ENCODE measurements around the gene ZNF185.
"Not testable (repeated sequence)": the region's sequence is repeated elsewhere in the genome, so short reads cannot be mapped to it uniquely, and the experiment has no call there.

The ZNF185 gene

DNA sequence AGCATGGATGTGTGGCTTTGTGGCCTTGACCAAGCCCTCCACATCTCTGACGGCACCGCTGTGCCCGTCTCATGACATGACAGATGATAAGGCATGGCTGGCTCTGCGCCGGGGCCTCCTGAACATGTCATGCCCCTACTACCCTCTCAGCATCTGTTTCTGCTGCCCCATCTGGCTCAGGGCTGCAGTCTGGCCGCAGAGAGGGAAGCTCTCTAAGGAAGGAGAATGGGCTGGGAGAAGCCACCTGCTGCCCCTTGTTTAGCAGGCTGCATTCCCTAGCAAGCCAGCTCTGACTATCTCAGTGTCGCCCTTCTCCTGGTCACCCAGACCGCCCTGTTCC is 7.2 kb downstream of the ZNF185 start:
- no peak for DNase-seq (ENCODE audit: low spot score)
- in situ Hi-C loops (cut with MboI; ENCODE audit: low sequenced_read_pairs, unreplicated experiment), result no loop called here
- TF ChIP-seq, protein P1, sequence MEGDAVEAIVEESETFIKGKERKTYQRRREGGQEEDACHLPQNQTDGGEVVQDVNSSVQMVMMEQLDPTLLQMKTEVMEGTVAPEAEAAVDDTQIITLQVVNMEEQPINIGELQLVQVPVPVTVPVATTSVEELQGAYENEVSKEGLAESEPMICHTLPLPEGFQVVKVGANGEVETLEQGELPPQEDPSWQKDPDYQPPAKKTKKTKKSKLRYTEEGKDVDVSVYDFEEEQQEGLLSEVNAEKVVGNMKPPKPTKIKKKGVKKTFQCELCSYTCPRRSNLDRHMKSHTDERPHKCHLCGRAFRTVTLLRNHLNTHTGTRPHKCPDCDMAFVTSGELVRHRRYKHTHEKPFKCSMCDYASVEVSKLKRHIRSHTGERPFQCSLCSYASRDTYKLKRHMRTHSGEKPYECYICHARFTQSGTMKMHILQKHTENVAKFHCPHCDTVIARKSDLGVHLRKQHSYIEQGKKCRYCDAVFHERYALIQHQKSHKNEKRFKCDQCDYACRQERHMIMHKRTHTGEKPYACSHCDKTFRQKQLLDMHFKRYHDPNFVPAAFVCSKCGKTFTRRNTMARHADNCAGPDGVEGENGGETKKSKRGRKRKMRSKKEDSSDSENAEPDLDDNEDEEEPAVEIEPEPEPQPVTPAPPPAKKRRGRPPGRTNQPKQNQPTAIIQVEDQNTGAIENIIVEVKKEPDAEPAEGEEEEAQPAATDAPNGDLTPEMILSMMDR (IDR thresholded peaks at IDR 0.05; ENCODE audit: borderline replicate concordance, control extremely low read depth, extremely low read depth, insufficient read depth, missing control alignments), result no peak

DNA sequence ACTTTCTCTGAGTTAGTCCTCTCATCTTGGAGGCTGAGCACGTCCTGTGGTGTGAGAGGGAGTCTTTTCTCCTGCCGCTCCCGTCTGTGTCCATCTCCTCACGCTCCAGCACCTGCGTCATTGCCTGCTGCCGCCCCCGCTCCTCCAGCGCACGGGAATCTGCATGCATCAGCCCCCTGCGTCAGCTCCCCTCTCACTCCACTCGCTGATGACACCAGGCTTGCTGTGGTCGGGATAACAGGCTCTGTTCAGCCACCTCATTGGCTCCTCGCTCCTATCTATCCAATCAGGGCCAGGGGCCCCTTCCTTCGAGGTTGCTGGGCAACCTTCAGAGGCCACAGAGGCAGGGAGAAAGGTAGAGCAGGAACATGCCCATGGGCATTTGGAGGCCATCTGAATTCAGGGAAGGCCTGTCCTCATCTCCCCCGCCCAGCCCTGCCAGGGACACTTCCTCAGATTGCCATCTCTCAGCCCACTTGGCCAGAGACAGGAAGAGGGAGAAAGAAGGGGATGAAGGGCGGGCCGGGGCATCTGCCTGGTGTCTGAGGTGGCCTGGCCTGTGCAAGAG is 9.3 kb downstream of the ZNF185 start:
- in situ Hi-C loops (cut with MboI; ENCODE audit: low sequenced_read_pairs, unreplicated experiment), result no loop called here
- TF ChIP-seq, protein P1 (IDR thresholded peaks at IDR 0.05; ENCODE audit: borderline replicate concordance, control extremely low read depth, extremely low read depth, insufficient read depth, missing control alignments), result no peak
- no peak for DNase-seq (ENCODE audit: low spot score)

DNA sequence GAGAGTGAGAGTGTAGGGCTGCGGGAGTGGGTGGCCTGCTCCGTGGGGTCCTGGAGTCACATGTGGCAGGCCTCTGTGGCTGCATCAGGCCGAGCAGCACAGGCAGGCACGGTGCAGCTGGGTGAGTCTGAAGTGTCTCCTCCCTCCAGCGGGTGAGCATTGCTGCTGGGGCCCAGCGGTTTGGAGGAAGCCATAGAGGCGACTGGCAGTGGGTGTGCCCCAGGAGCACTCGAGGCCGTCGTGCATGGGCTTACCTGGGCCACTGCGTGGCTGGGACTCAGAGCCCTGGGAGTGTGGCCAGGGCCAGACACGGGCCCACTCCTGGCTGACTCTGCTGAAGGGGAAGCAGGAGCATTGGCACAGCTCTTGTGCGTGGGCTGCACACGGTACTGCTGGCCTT is 10.6 kb downstream of the ZNF185 start:
- TF ChIP-seq, protein P1 (IDR thresholded peaks at IDR 0.05; ENCODE audit: borderline replicate concordance, control extremely low read depth, extremely low read depth, insufficient read depth, missing control alignments), result no peak
- in situ Hi-C loops (cut with MboI; ENCODE audit: low sequenced_read_pairs, unreplicated experiment), result no loop called here

DNA sequence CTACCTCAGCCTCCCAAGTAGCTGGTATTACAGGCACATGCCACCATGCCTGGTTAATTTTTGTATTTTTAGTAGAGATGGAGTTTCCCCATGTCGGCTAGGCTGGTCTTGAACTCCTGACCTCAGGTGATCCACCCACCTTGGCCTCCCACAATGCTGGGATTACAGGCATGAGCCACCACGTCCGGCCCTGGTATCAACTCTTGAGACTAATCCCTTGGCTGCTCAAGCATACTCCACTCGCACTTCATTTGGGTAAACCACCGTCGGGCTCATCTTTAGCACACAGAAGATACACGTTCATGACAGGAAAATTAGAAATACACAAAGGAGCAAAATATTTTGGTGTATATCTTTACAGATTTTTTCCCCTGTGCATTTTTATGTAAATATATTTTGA is 12.2 kb downstream of the ZNF185 start:
- in situ Hi-C loops (cut with MboI; ENCODE audit: low sequenced_read_pairs, unreplicated experiment); DNase-seq (ENCODE audit: low spot score): not testable (repeated sequence)

More for the DNA sequence above, 10.6 kb downstream of the ZNF185 start:
- DNase-seq (ENCODE audit: low spot score), result no peak

DNA sequence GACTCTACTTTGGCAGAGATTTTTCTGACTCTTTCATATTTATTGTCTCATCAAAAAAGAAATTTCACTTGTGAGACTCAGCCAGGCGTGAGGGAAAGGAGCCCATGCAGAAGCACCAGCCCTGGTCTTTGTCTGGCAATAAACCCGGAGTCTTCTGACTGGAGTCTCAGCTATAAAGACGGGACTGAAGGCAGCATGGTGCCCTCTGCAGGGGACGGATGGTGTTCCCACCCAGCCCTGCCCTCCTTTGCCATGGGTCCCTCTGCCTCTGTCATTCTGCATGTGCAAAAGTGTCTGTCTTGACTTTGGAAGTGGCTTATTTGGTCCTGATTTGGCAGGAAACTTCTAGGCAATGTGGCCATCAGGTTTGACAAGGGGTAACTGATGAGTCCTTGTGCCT is 14.2 kb downstream of the ZNF185 start:
- TF ChIP-seq, protein P1 (IDR thresholded peaks at IDR 0.05; ENCODE audit: borderline replicate concordance, control extremely low read depth, extremely low read depth, insufficient read depth, missing control alignments), result no peak
- no peak for DNase-seq (ENCODE audit: low spot score)
- in situ Hi-C loops (cut with MboI; ENCODE audit: low sequenced_read_pairs, unreplicated experiment), result no loop called here

DNA sequence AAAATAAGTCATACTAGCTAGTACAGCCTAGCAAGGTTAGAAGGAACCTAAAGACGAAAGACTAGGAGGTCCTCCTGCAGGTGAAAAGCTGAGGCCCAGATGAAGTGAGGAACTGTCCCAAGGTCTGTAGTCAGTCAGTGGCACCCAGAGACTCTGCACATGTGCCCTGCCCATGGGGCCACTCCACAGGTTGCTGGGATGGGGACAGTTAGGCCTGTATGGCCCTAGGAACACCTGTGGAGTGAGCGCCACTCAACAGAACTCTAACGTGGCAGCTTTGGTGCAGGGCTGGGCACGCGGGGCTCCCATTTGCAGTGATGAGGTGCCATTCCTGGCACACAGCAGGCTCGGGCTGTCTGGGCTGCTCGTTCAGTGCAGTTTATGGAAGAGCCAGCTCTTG is 14.8 kb downstream of the ZNF185 start:
- TF ChIP-seq, protein P1 (IDR thresholded peaks at IDR 0.05; ENCODE audit: borderline replicate concordance, control extremely low read depth, extremely low read depth, insufficient read depth, missing control alignments), result no peak
- in situ Hi-C loops (cut with MboI; ENCODE audit: low sequenced_read_pairs, unreplicated experiment), result no loop called here
- DNase-seq (ENCODE audit: low spot score), result no peak

DNA sequence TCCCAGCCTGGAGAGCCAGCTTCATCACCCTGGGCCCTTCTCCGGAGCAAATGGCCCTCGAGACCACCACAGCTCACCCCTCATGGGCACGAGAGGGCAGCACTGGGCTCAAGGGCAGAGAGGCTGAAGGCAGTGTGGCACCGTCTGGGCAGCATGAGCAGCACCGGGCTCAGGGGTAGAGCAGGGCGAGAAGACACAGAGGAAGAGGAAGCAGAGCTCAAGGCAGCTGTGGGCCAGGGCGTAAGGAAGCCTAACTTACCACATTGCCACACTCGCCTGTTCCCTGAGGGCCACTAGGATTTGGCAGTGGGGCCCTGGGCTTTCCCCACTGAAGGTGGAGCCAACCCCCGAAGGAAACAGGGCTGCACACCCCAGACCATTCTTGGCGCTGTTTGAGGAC is 15.5 kb downstream of the ZNF185 start:
- in situ Hi-C loops (cut with MboI; ENCODE audit: low sequenced_read_pairs, unreplicated experiment), result no loop called here
- TF ChIP-seq, protein P1 (IDR thresholded peaks at IDR 0.05; ENCODE audit: borderline replicate concordance, control extremely low read depth, extremely low read depth, insufficient read depth, missing control alignments), result no peak
- no peak for DNase-seq (ENCODE audit: low spot score)

Data from GM13976 (cell line).